HCT116 (cell line): ENCODE measurements around the gene WSCD1. TPM values are rescaled to one million over a fixed set of nuclear protein-coding genes. Genes with fewer than 3 reads are reported as not detected.

Experiments used
- ATAC-seq: fragments of 200-7000 bp; cut with Tn5 transposase; 2 replicates; pipeline ENCODE4 v1.9.1; 2020; ENCODE audit warnings: mild to moderate bottlenecking, moderate library complexity
- BruUV-seq: library from RNA; stranded (reverse); fragments of 400-500 nt; replicated peaks from 2 replicates; lab custom pipeline; 2021; lab: Mats Ljungman, UMichigan
- CTCF ChIA-PET: fragments of 300-600 bp; sonication (Branson Sonifier 250); formaldehyde crosslinking; loops from one replicate; lab custom pipeline; 2021; ENCODE audit warnings: antibody characterized with exemption; lab: Charles Lee
- POLR2A ChIA-PET: fragments of 300-600, 350-600 bp; sonication (Branson Sonifier 250); formaldehyde crosslinking; loops from one replicate; lab custom pipeline; 2021; ENCODE audit warnings: antibody characterized with exemption; lab: Charles Lee
- RAD21 ChIA-PET, 2 experiments: fragments of 300-600 bp; sonication (Branson Sonifier 250); formaldehyde crosslinking; loops; one replicate each; lab custom pipeline; 2023; ENCODE audit warnings: low total read pairs in 2 of 2; ENCODE audit not compliant: uncharacterized antibody in 2 of 2, unreplicated experiment in 2 of 2, low non-redundant PET in 1 of 2; lab: Charles Lee
- DNase-seq: peaks from one replicate; pipeline ENCODE4 v3.0.0-alpha.2; 2010; ENCODE audit warnings: low read depth, low spot score
- H2AFZ ChIP-seq: fragments of 200-600 bp; shearing (Covaris generic), sonication (generic); 2 replicates; pipeline ENCODE4 v1.6.1; 2017; ENCODE audit warnings: low read depth, mixed run types, mixed read lengths, antibody characterized with exemption, low read length; ENCODE audit not compliant: poor library complexity, severe bottlenecking
- H3K27ac ChIP-seq: 2 replicates; pipeline ENCODE4 v1.5.1; 2012; ENCODE audit warnings: low read depth, low read length
- H3K27me3 ChIP-seq: fragments of 200-600 bp; sonication (generic); 2 replicates; pipeline ENCODE4 v1.6.1; 2016; ENCODE audit warnings: mixed run types, low read length, mixed read lengths; ENCODE audit not compliant: insufficient read depth
- H3K36me3 ChIP-seq, 2 experiments: fragments of 200-500 bp in 1 of 2; fragments of 200-600 bp in 1 of 2; sonication (Bioruptor generic) in 1 of 2; sonication (generic) in 1 of 2; 2 replicates each; pipeline versions ENCODE4 v1.5.1 to v1.6.1; 2014 to 2016; ENCODE audit warnings: low read length in 2 of 2, inconsistent platforms in 1 of 2, mixed read lengths in 1 of 2, mixed run types in 1 of 2; ENCODE audit not compliant: insufficient read depth in 2 of 2, control insufficient read depth in 1 of 2
- H3K4me1 ChIP-seq, 2 experiments: fragments of 200-600 bp in 1 of 2; sonication (generic) in 1 of 2; 2 replicates each; pipeline versions ENCODE4 v1.5.1 to v1.6.1; 2012 to 2017; ENCODE audit warnings: low read length in 2 of 2, inconsistent platforms in 1 of 2, mild to moderate bottlenecking in 1 of 2, mixed read lengths in 1 of 2, mixed run types in 1 of 2, moderate library complexity in 1 of 2; ENCODE audit not compliant: insufficient read depth in 2 of 2, control insufficient read depth in 1 of 2
- H3K4me2 ChIP-seq: fragments of 200-600 bp; sonication (generic); 2 replicates; pipeline ENCODE4 v1.6.1; 2017; ENCODE audit warnings: mixed run types, low read length, mixed read lengths
- H3K4me3 ChIP-seq, 2 experiments: fragments of 200-600 bp in 1 of 2; sonication (generic) in 1 of 2; replicated peaks in 1 of 2; 2 replicates each; pipeline ENCODE4 v1.5.1; 2011 to 2016; ENCODE audit warnings: low read length in 2 of 2, control low read depth in 1 of 2, low read depth in 1 of 2, mild to moderate bottlenecking in 1 of 2, mixed read lengths in 1 of 2, mixed run types in 1 of 2
- H3K79me2 ChIP-seq: fragments of 200-600 bp; sonication (generic); 2 replicates; pipeline ENCODE4 v1.6.1; 2017; ENCODE audit warnings: mild to moderate bottlenecking, mixed run types, low read length, moderate library complexity, mixed read lengths; ENCODE audit not compliant: insufficient read depth
- H3K9ac ChIP-seq: fragments of 200-600 bp; sonication (generic); 2 replicates; pipeline ENCODE4 v1.6.1; 2016; ENCODE audit warnings: low read length, mixed read lengths
- H3K9me2 ChIP-seq: fragments of 200-600 bp; sonication (generic), shearing (Covaris generic); 2 replicates; pipeline ENCODE4 v1.6.1; 2017; ENCODE audit warnings: mixed run types, mild to moderate bottlenecking, moderate library complexity; ENCODE audit not compliant: insufficient read depth
- H3K9me3 ChIP-seq, 2 experiments: fragments of 200-500 bp in 1 of 2; fragments of 200-600 bp in 1 of 2; sonication (Bioruptor generic) in 1 of 2; sonication (generic) in 1 of 2; 2 replicates each; pipeline ENCODE4 v1.6.1; 2014 to 2017; ENCODE audit warnings: low read length in 2 of 2, mixed read lengths in 2 of 2, inconsistent platforms in 1 of 2, low read depth in 1 of 2, mild to moderate bottlenecking in 1 of 2, mixed run types in 1 of 2, moderate library complexity in 1 of 2; ENCODE audit not compliant: control insufficient read depth in 1 of 2, insufficient read depth in 1 of 2
- H4K20me1 ChIP-seq: fragments of 200-600 bp; sonication (generic), shearing (Covaris generic); 2 replicates; pipeline ENCODE4 v1.6.1; 2017; ENCODE audit warnings: mixed run types, mild to moderate bottlenecking, moderate library complexity; ENCODE audit not compliant: insufficient read depth
- CBX3 ChIP-seq: IDR thresholded peaks from 2 replicates; pipeline ENCODE4 v1.6.1; 2012; ENCODE audit warnings: low read depth
- CEBPB ChIP-seq: IDR thresholded peaks from 2 replicates; pipeline ENCODE4 v1.6.1; 2012; ENCODE audit warnings: low read depth
- EGR1 ChIP-seq: IDR thresholded peaks from 2 replicates; pipeline ENCODE4 v1.6.1; 2012; ENCODE audit warnings: low read depth
- EZH2 ChIP-seq: fragments of 200-600 bp; sonication (generic); IDR thresholded peaks from 2 replicates; pipeline ENCODE4 v1.6.1; 2017; ENCODE audit warnings: antibody characterized with exemption, mixed run types
- EZH2phosphoT487 ChIP-seq: fragments of 200-600 bp; IDR thresholded peaks from 2 replicates; pipeline ENCODE4 v1.6.1; 2018; ENCODE audit warnings: antibody characterized with exemption, borderline replicate concordance
- JUND ChIP-seq: IDR thresholded peaks from 2 replicates; pipeline ENCODE4 v1.6.1; 2012
- RAD21 ChIP-seq: IDR thresholded peaks from 2 replicates; pipeline ENCODE4 v1.6.1; 2012; ENCODE audit warnings: low read depth, mild to moderate bottlenecking
- SIN3A ChIP-seq: IDR thresholded peaks from 2 replicates; pipeline ENCODE4 v1.6.1; 2012; ENCODE audit warnings: low read depth
- SP1 ChIP-seq: IDR thresholded peaks from 2 replicates; pipeline ENCODE4 v1.6.1; 2012; ENCODE audit warnings: low read depth
- SRF ChIP-seq: IDR thresholded peaks from 2 replicates; pipeline ENCODE4 v1.6.1; 2012; ENCODE audit warnings: low read depth
- YY1 ChIP-seq: IDR thresholded peaks from 2 replicates; pipeline ENCODE4 v1.6.1; 2011; ENCODE audit warnings: low read length, low read depth, moderate library complexity, mild to moderate bottlenecking; ENCODE audit not compliant: insufficient replicate concordance; ENCODE audit errors: extremely low read depth
- ZBTB33 ChIP-seq: IDR thresholded peaks from 2 replicates; pipeline ENCODE4 v1.6.1; 2011; ENCODE audit warnings: mild to moderate bottlenecking, low read length, moderate library complexity; ENCODE audit not compliant: insufficient replicate concordance; ENCODE audit errors: extremely low read depth
- ZNF274 ChIP-seq: fragments of 200-500 bp; sonication (Bioruptor generic); IDR thresholded peaks from 2 replicates; pipeline ENCODE4 v1.6.1; 2014; ENCODE audit warnings: mild to moderate bottlenecking, low read depth, low read length, inconsistent platforms
- intact Hi-C: fragments of 100-400 bp; cut with micrococcal nuclease; formaldehyde crosslinking; loops from 2 replicates; pipeline ENCODE4 v1.10.0; 2022
- total RNA-seq: library from RNA; stranded (reverse); gene quantifications from one replicate; pipeline ENCODE4 v1.2.1, GENCODE V29; 2021; ENCODE audit not compliant: unreplicated experiment

WSCD1 gene
- total RNA-seq, 1 experiment from 2014 or later, result 0.15 TPM

DNA sequence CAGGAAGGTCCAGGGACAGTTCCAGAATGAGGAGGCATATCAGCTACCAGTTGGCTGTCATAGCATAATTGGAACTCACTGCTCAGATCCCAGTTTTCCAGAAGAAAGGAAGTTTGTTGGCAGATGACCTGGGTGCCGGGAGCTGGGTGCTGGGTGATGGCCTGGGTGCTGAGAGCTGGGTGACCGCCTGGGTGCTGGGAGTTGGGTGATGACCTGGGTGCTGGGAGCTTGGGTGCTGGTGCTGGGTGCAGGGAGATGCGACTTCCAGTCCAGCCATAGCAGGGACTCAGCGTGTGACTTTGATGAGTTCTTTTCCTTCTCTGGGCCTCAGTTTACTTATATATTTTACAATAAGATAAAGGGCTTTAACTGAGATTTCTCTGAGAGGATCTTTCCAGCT is 18.0 kb downstream of the WSCD1 start:
- H3K27ac ChIP-seq, result no peak overlapping the region
- TF ChIP-seq EZH2 (no peak), YY1 (no peak), RAD21 (no peak)
- TF ChIP-seq, all 23 proteins: peak for 0
- ChIA-PET RAD21 (no interaction called here), POLR2A (no interaction called here), CTCF (no interaction called here)
- no peaks in the 10 kb centered on the region for H3K9me2 ChIP-seq
- H4K20me1 ChIP-seq, result no peaks in the 10 kb centered on the region
- DNase-seq, result no peak
- H3K4me1 ChIP-seq, result no peaks in the 10 kb centered on the region
- no peaks in the 10 kb centered on the region for H3K36me3 ChIP-seq
- H3K4me2 ChIP-seq, result no peak overlapping the region
- no peaks in the 10 kb centered on the region for H3K9me3 ChIP-seq
- intact Hi-C loops, result no loop called here
- no peak overlapping the region for H3K9ac ChIP-seq
- ATAC-seq, result no peak
- peaks cover 12% of the 10 kb centered on the region for H3K27me3 ChIP-seq
- no peaks in the 10 kb centered on the region for H3K79me2 ChIP-seq
- no peak overlapping the region for H2AFZ ChIP-seq
- no peak overlapping the region for H3K4me3 ChIP-seq
- no TSS peak for BruUV-seq

GRCh38 chr17:6090253-6090652 is 20.1 kb downstream of the WSCD1 start:
- TF ChIP-seq ZNF274 (no peak), SIN3A (no peak), CEBPB (no peak), CBX3 (no peak), ZBTB33 (no peak), JUND (no peak), EGR1 (no peak), EZH2phosphoT487 (no peak), SP1 (no peak), SRF (no peak), YY1 (no peak)
- TF ChIP-seq, all 23 proteins: peak for 0
- RAD21 ChIA-PET, result no interaction called here
- H3K36me3 ChIP-seq, result no peaks in the 10 kb centered on the region
- CTCF ChIA-PET, result interaction anchor here (1.1 kb wide), 1 partner anchor 21 kb away, joined by 4 read pairs; no protein-coding TSS in a partner anchor
- peaks cover 30% of the 10 kb centered on the region; the same call in 1 of the 2 replicates for H3K27me3 ChIP-seq
- H3K9ac ChIP-seq, result no peak overlapping the region
- no peaks in the 10 kb centered on the region for H4K20me1 ChIP-seq
- no peaks in the 10 kb centered on the region for H3K79me2 ChIP-seq
- BruUV-seq, result no TSS peak
- H2AFZ ChIP-seq, result no peak overlapping the region
- no peak overlapping the region for H3K4me3 ChIP-seq
- H3K4me1 ChIP-seq, result no peaks in the 10 kb centered on the region
- H3K9me2 ChIP-seq, result no peaks in the 10 kb centered on the region
- no peak overlapping the region for H3K4me2 ChIP-seq
- intact Hi-C loops, result no loop called here
- DNase-seq (no peak), ATAC-seq (no peak)
- no peak overlapping the region for H3K27ac ChIP-seq
- H3K9me3 ChIP-seq, result no peaks in the 10 kb centered on the region
- POLR2A ChIA-PET, result no interaction called here
